GM06990 (cell line): Measurements from ENCODE around the gene IRF4.

Source experiments
- DNase-seq: peaks from one replicate; pipeline ENCODE4 v3.0.0-alpha.2; 2011; ENCODE audit not compliant: insufficient read length; ENCODE audit errors: extremely low read depth
- H3K27me3 ChIP-seq: replicated peaks from 2 replicates; pipeline ENCODE4 v1.6.0; 2011; ENCODE audit warnings: low read length; ENCODE audit not compliant: control insufficient read depth, insufficient read depth
- H3K36me3 ChIP-seq: 2 replicates; pipeline ENCODE4 v1.5.1; 2011; ENCODE audit warnings: low read length; ENCODE audit not compliant: control insufficient read depth, insufficient read depth
- H3K4me3 ChIP-seq: replicated peaks from 2 replicates; pipeline ENCODE4 v1.5.1; 2011; ENCODE audit warnings: low read depth, mild to moderate bottlenecking, control low read depth, low read length
- TF ChIP-seq, protein P1 (sequence below): IDR thresholded peaks from 2 replicates; pipeline ENCODE4 v1.5.1; 2011; ENCODE audit warnings: low read length, control low read depth, mild to moderate bottlenecking, inconsistent platforms; ENCODE audit not compliant: insufficient read depth, poor library complexity, severe bottlenecking

IRF4 gene

DNA sequence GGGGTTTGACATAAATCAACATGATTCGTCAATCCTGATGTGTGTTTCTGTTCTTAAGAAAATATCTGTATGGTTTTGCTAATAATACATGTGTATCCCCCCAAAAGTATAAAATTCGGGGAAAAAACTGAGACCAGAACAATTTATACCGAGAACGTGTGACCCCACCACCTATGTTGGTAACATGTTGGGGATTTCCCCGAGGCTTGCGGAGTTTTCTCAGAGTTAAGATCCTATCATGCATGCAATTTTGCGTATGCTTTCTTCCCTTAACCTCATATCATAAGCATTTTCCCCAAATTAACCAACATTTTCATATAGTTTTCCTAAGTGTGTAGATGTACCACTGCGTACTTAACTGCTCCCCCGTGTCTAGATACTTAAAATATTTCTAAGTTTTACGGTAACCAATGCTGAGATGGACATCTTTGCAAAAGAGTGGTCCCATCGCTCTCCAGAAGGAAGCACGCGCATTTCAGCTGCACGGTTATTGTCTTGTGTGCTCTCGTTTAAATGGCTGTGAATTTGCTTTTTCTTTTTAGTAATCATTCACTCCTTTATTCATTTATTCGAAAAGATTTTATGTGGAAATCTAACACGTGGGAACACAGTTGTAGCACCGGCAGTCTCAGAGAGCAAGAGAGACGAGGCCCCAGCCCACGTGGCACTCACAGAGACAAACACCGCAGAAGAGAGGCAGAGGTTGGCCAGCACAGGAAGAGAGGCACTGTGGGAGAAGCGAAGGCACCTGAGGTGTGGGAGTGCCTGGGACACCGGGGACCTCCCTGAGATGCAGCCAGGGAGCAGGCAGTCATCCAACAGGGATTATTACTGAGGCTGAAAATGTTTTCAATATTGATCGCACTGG lies 13.2 kb upstream of the IRF4 start:
- H3K36me3 ChIP-seq, result no peaks in the 10 kb centered on the region
- H3K27me3 ChIP-seq, result no peaks in the 10 kb centered on the region
- no peak for DNase-seq
- TF ChIP-seq, protein P1, sequence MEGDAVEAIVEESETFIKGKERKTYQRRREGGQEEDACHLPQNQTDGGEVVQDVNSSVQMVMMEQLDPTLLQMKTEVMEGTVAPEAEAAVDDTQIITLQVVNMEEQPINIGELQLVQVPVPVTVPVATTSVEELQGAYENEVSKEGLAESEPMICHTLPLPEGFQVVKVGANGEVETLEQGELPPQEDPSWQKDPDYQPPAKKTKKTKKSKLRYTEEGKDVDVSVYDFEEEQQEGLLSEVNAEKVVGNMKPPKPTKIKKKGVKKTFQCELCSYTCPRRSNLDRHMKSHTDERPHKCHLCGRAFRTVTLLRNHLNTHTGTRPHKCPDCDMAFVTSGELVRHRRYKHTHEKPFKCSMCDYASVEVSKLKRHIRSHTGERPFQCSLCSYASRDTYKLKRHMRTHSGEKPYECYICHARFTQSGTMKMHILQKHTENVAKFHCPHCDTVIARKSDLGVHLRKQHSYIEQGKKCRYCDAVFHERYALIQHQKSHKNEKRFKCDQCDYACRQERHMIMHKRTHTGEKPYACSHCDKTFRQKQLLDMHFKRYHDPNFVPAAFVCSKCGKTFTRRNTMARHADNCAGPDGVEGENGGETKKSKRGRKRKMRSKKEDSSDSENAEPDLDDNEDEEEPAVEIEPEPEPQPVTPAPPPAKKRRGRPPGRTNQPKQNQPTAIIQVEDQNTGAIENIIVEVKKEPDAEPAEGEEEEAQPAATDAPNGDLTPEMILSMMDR, result no peak
- no peak overlapping the region for H3K4me3 ChIP-seq

DNA sequence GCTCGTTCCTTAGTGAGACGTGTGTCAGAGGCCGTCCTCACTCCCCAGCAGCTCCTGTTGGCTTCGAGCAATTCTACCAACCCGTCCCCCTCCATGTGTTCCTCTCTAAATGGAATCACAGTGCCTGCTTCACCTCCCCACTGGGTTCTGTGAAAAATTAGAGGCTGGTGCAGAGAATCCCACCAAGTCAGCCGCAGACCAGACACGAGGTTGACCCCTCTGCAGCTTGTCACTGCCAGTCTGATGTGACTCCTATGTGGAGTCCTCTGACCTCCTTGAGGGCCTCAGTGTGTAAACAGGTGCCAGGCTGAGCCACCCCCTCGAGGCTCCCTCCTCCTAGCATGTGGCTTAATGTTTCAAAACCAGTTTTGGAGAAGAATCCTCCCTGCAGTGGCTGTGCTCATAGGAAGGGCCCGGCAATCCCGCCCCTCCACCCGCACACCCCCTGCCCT lies 12.6 kb upstream of the IRF4 start:
- no peak for DNase-seq
- Histone ChIP-seq H3K4me3 (no peak overlapping the region), H3K27me3 (no peaks in the 10 kb centered on the region), H3K36me3 (no peaks in the 10 kb centered on the region)
- TF ChIP-seq, protein P1, result no peak

DNA sequence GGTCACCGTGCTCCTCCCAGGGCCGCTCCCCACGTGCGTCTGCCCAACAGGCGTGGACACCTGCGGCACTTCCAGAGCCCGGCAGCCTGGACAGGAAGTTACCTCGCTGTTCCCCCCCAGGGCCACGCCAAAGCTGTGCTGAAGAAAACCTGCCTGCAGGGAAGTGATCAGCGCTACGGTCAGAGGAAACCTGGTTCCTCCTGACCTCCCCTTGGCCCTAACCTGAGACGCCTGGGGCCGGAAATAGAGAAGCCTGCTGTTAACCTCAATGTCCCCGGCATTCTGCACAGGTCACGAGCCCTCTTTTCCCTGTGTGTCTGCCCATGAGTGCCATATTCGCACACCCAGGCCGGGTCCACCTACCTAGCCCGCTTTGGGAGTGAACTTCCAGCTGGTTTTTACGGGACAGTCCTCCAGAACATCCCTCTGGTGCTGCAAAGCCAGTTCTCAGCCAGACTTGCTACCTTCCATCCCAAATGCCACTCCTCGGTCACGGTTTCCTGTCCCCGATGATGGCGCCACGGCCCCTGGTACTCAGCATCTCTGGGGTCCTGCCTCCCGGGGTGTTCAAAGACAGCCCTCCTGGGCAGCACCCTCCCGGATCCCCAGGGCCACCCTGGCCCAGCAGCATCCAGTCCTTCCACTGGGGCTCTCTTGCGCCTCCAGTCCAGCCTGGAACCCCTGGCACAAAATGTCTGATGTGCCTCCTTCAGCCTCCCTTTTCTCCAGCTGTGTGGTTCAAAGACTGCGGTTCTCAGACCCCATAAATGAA lies 12.0 kb upstream of the IRF4 start:
- no peaks in the 10 kb centered on the region for H3K36me3 ChIP-seq
- H3K27me3 ChIP-seq, result no peaks in the 10 kb centered on the region
- no peak overlapping the region for H3K4me3 ChIP-seq
- DNase-seq, result no peak
- TF ChIP-seq, protein P1, result no peak

DNA sequence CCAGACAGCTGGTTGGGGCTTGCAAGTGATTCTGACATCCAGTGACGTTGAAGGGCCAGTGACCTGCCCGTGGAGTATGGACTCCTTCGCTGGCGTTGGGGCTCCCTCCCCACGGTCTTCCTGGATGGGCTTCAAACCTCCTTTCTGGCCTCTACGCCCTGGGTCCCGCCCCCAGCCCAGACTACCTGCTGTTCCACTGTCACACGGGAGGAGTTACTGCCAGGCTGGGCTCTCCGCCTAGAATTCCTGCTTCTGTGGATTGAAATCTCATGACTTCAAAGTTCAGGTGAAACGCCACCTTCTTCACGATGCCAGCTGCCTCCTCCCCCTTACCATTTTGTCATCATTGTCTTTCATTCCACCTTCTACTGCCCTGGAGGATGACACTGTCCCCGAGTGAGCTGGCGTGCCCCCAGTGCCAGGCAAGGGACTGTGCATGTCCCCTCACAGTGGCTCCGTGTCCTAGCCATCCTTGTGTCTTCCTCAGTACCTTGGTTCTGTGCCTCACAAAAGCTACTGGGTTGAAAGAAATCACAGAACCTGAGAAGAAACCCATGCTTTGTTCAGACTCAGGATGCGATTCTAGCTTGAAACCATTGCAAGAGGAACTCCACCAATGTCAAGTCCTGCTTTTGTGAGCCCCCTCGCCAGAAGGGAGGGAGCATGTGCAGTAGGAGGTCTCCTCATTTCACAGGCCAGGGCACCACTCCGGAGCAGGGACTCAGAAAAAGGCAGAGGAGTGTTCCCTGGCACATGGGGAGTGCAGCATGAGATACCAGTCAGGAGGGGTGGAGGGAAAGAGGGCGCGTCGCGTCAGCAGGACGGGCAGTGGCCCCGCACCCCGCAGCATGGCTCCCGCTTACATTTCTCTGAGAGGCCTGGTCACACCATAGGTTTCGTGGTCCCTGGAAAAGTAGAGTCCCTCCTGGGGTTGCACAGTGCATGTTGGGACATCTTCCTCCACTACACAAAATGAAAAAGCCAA lies 11.0 kb upstream of the IRF4 start:
- no peak for DNase-seq
- no peaks in the 10 kb centered on the region for H3K27me3 ChIP-seq
- TF ChIP-seq, protein P1, result no peak

DNA sequence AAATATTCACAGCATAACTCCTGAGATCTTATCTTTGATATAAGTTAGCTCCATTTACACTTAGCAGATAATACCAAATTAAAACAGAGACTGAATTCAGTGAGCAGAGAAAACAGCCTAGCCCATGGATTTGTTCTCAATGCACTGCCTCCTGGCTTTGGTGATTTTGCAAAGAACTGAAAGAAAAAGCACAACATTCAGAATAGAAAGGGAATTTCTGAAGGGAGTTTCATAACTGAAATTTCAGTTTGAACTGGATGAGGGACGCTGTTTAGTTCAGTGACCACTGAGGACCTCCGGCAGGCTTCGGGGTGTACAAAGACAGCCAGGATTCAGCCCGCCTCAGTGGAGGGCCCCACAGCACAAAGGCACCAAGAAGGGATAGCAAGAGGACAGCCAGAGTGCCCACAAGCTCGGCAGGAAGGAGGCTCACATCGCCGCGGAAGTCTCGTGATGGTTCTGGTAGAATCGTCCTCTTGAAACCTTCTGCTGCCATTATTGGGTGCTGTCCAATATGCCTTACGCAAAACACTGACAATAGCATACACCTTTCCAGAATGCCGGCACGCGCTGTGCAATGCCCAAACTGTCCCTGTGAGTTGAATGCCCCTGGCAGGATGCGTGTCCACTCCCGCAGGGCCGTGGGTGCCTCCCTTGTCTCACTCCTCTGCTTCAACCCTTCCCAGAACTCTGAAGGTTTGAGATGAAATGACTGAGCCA lies 9.7 kb upstream of the IRF4 start:
- Histone ChIP-seq H3K36me3 (no peaks in the 10 kb centered on the region), H3K27me3 (no peaks in the 10 kb centered on the region), H3K4me3 (no peak overlapping the region)
- TF ChIP-seq, protein P1, result no peak
- DNase-seq, result no peak

More for the DNA sequence above, 11.0 kb upstream of the IRF4 start:
- H3K36me3 ChIP-seq, result no peaks in the 10 kb centered on the region
- H3K4me3 ChIP-seq, result no peak overlapping the region
